Esophagus muscularis mucosa (tissue), 4 donors: ENCODE data around the gene RAB35.

Experiments
- CTCF ChIP-seq, 3 experiments: fragments of 200-600 bp in 2 of 3; fragments of 450-650 bp in 1 of 3; sonication (generic) in 2 of 3; IDR thresholded peaks; one replicate each; pipeline ENCODE4 v1.5.1; 2017 to 2019; ENCODE audit warnings: antibody characterized with exemption in 3 of 3, mild to moderate bottlenecking in 2 of 3, moderate library complexity in 1 of 3
- EP300 ChIP-seq: sonication (generic); formaldehyde crosslinking; IDR thresholded peaks from one replicate; pipeline ENCODE4 v1.6.1; 2017; ENCODE audit warnings: antibody characterized with exemption
- POLR2A ChIP-seq: fragments of 450-650 bp; IDR thresholded peaks from one replicate; pipeline ENCODE4 v1.6.1; 2017; ENCODE audit warnings: antibody characterized with exemption, moderate library complexity, mild to moderate bottlenecking, low read depth

- no peak for TF ChIP-seq CTCF (IDR thresholded peaks at IDR 0.05)
- no peak for TF ChIP-seq POLR2A
- no peak for TF ChIP-seq EP300
Measured at GRCh38 chr12:120051535-120051934, 65.0 kb downstream of the RAB35 start.
